Thyroid gland (tissue), 4 donors: Measurements from ENCODE around the gene PSD2. TPM values are rescaled to one million over a fixed set of nuclear protein-coding genes. Genes with fewer than 3 reads are reported as not detected.
A peak's percentile ranks its signal among the peaks of the same experiment; 100 is the strongest.

Source experiments
- DNase-seq, 2 donors: peaks; one replicate each; pipeline ENCODE4 v3.0.0-alpha.2; 2019
- H3K27ac ChIP-seq, 3 donors: fragments of 200-600 bp; sonication (generic); 1 replicate in 2 of 3; 2 replicates in 1 of 3; pipeline ENCODE4 v1.5.1; 2016 to 2019; ENCODE audit warnings: mild to moderate bottlenecking in 1 of 3, moderate library complexity in 1 of 3
- H3K27me3 ChIP-seq: fragments of 200-600 bp; sonication (generic); one replicate; pipeline ENCODE4 v1.5.1; 2019
- H3K36me3 ChIP-seq, 2 donors: fragments of 200-600 bp; sonication (generic); one replicate each; pipeline ENCODE4 v1.5.1; 2016 to 2019
- H3K4me1 ChIP-seq, 2 donors: fragments of 200-600 bp; sonication (generic); one replicate each; pipeline ENCODE4 v1.5.1; 2017 to 2019
- H3K4me3 ChIP-seq, 3 donors: fragments of 200-600 bp; sonication (generic); replicated peaks in 1 of 3; 1 replicate in 2 of 3; 2 replicates in 1 of 3; pipeline ENCODE4 v1.5.1; 2016; ENCODE audit warnings: mild to moderate bottlenecking in 1 of 3
- H3K9me3 ChIP-seq: fragments of 200-600 bp; sonication (generic); one replicate; pipeline ENCODE4 v1.5.1; 2017
- CTCF ChIP-seq, 6 experiments: fragments of 200-600 bp in 3 of 6; fragments of 450-650 bp in 3 of 6; sonication (generic) in 3 of 6; IDR thresholded peaks; one replicate each; pipeline ENCODE4 v1.5.1; 2016 to 2019; ENCODE audit warnings: antibody characterized with exemption in 6 of 6, mild to moderate bottlenecking in 2 of 6, inconsistent platforms in 1 of 6, moderate library complexity in 1 of 6
- POLR2A ChIP-seq, 2 donors: fragments of 450-650 bp; IDR thresholded peaks; one replicate each; pipeline ENCODE4 v1.6.1; 2017; ENCODE audit warnings: antibody characterized with exemption in 2 of 2, mild to moderate bottlenecking in 2 of 2, moderate library complexity in 1 of 2
- WGBS, 2 donors: methylation state at CpG; one replicate each; pipeline ENCODE4 v1.1.5; 2017; 5-methylcytosine and 5-hydroxymethylcytosine counted together
- intact Hi-C: fragments of 100-400 bp; cut with DNase I; formaldehyde crosslinking; loops from one replicate; pipeline ENCODE4 v1.15.1; 2023
- total RNA-seq, 4 donors: library from RNA; depleted of rRNA; stranded (reverse); fragments of >200 nt; gene quantifications; one replicate each; pipeline ENCODE4 v1.2.3, GENCODE V29; 2016

The PSD2 gene
- total RNA-seq, 4 donors from 2014 or later, result 0.11 to 0.67 (median 0.13) TPM; not detected in 1

- H3K27ac ChIP-seq, result no peak overlapping the region
- H3K36me3 ChIP-seq, result no peaks in the 10 kb centered on the region
- DNase-seq, result no peak
- H3K4me1 ChIP-seq, result peaks cover 7 to 10% of the 10 kb centered on the region in 2 donors
- no peaks in the 10 kb centered on the region for H3K9me3 ChIP-seq
- H3K4me3 ChIP-seq, result no peak overlapping the region
- H3K27me3 ChIP-seq, result peaks cover 7% of the 10 kb centered on the region
- intact Hi-C loops, result no loop called here
- TF ChIP-seq POLR2A (IDR thresholded peaks at IDR 0.05) (no peak), CTCF (IDR thresholded peaks at IDR 0.05) (no peak)
- WGBS, 2 donors, result 92 to 100% methylated on average over 2 of the region's 2 CpGs
These were observed 38.6 kb upstream of the PSD2 start for GRCh38 chr5:139756971-139757370.

- peak in 1 of 2 donors; percentile 50 for DNase-seq
- Histone ChIP-seq H3K4me3 (no peak overlapping the region), H3K36me3 (no peaks in the 10 kb centered on the region), H3K4me1 (peaks cover 7 to 10% of the 10 kb centered on the region in 2 donors), H3K9me3 (no peaks in the 10 kb centered on the region), H3K27me3 (peaks cover 7% of the 10 kb centered on the region), H3K27ac (no peak overlapping the region)
- 77 to 86% methylated on average over 11 of the region's 11 CpGs for WGBS, 2 donors
- intact Hi-C loops, result no loop called here
- TF ChIP-seq CTCF (IDR thresholded peaks at IDR 0.05) (no peak), POLR2A (IDR thresholded peaks at IDR 0.05) (no peak)
These were observed 37.7 kb upstream of the PSD2 start for GRCh38 chr5:139757727-139758509.

GRCh38 chr5:139758510-139759075, 37.0 kb upstream of the PSD2 start:
- intact Hi-C loops, result no loop called here
- Histone ChIP-seq H3K4me1 (peaks cover 7 to 10% of the 10 kb centered on the region in 2 donors), H3K27me3 (peaks cover 7% of the 10 kb centered on the region), H3K36me3 (no peaks in the 10 kb centered on the region), H3K4me3 (no peak overlapping the region), H3K27ac (no peak overlapping the region), H3K9me3 (no peaks in the 10 kb centered on the region)
- 88 to 96% methylated on average over 7 of the region's 7 CpGs for WGBS, 2 donors
- DNase-seq, result no peak
- TF ChIP-seq CTCF (IDR thresholded peaks at IDR 0.05) (no peak), POLR2A (IDR thresholded peaks at IDR 0.05) (no peak)

- no peak overlapping the region for H3K27ac ChIP-seq
- H3K4me3 ChIP-seq, result no peak overlapping the region
- intact Hi-C loops, result no loop called here
- H3K27me3 ChIP-seq, result peaks cover 7% of the 10 kb centered on the region
- no peaks in the 10 kb centered on the region for H3K36me3 ChIP-seq
- WGBS, 2 donors, result 79 to 80% methylated on average over 35 of the region's 36 CpGs
- TF ChIP-seq CTCF (IDR thresholded peaks at IDR 0.05) (no peak), POLR2A (IDR thresholded peaks at IDR 0.05) (no peak)
- H3K9me3 ChIP-seq, result no peaks in the 10 kb centered on the region
- H3K4me1 ChIP-seq, result peaks cover 7 to 10% of the 10 kb centered on the region in 2 donors
- no peak for DNase-seq
These were observed 36.3 kb upstream of the PSD2 start for GRCh38 chr5:139759219-139759721.
